ENCODE data around the gene KCNJ14.

- TF ChIP-seq REST (IDR thresholded peaks at IDR 0.05; ENCODE audit: low read depth, low read length) (no peak), ELF1 (IDR thresholded peaks at IDR 0.05) (no peak), CTCF (IDR thresholded peaks at IDR 0.05) (no peak), FOXM1 (IDR thresholded peaks at IDR 0.05; ENCODE audit: low read depth) (no peak), YY1 (IDR thresholded peaks at IDR 0.05; ENCODE audit: low read depth) (no peak), NFIC (IDR thresholded peaks at IDR 0.05; ENCODE audit: borderline replicate concordance) (no peak), SIN3A (IDR thresholded peaks at IDR 0.05; ENCODE audit: borderline replicate concordance, low read depth, low read length) (no peak), MAX (IDR thresholded peaks at IDR 0.05; ENCODE audit: low read depth) (no peak), RFX5 (IDR thresholded peaks at IDR 0.05; ENCODE audit: low read length) (no peak)
Observed at GRCh38 chr19:48487544-48487943, 32.2 kb downstream of the KCNJ14 start.

All from SK-N-SH (cell line).